Activated CD4-positive, alpha-beta memory T cell treated with anti-CD3 and anti-CD28 coated beads, Interleukin-2, amount 10 ng/mL, durations not matched to agents 7 days and 5 days (primary cell): Measurements from ENCODE around the gene ZNF511. TPM values are rescaled to one million over a fixed set of nuclear protein-coding genes. Genes with fewer than 3 reads are reported as not detected.
A peak's percentile ranks its signal among the peaks of the same experiment; 100 is the strongest.
"Not testable (repeated sequence)": the region's sequence is repeated elsewhere in the genome, so short reads cannot be mapped to it uniquely, and the experiment has no call there.

Experiments used
- CTCF ChIA-PET: fragments of 350-600 bp; sonication (Branson Sonifier 250); formaldehyde crosslinking; loops from one replicate; lab custom pipeline; 2021; ENCODE audit warnings: antibody characterized with exemption, inconsistent platforms; lab: Charles Lee
- POLR2A ChIA-PET: fragments of 350-600 bp; sonication (Branson Sonifier 250); formaldehyde crosslinking; loops from one replicate; lab custom pipeline; 2021; ENCODE audit warnings: antibody characterized with exemption; lab: Charles Lee
- DNase-seq: peaks from one replicate; pipeline ENCODE4 v3.0.0-alpha.2; 2020
- H3K27ac Mint-ChIP-seq: one replicate; pipeline ENCODE4 v1.8.0; 2021; ENCODE audit warnings: mild to moderate bottlenecking, mixed read lengths
- H3K27me3 Mint-ChIP-seq: one replicate; pipeline ENCODE4 v1.8.0; 2021; ENCODE audit warnings: mixed read lengths
- H3K36me3 Mint-ChIP-seq: one replicate; pipeline ENCODE4 v1.8.0; 2021; ENCODE audit warnings: low read depth, mixed read lengths
- H3K4me1 Mint-ChIP-seq: one replicate; pipeline ENCODE4 v1.8.0; 2021; ENCODE audit warnings: mixed read lengths
- H3K4me3 Mint-ChIP-seq: one replicate; pipeline ENCODE4 v1.8.0; 2021; ENCODE audit warnings: mild to moderate bottlenecking, mixed read lengths
- H3K9me3 Mint-ChIP-seq: one replicate; pipeline ENCODE4 v1.8.0; 2021; ENCODE audit warnings: mixed read lengths
- total RNA-seq, 2 experiments: library from RNA; stranded (reverse); gene quantifications; one replicate each; pipeline ENCODE4 v1.2.3, GENCODE V29; 2021

ZNF511 gene
- total RNA-seq, result 10 to 100 TPM; 45.7 to 52.7 TPM

GRCh38 chr10:133308421-133309099 lies at the start of gene ZNF511, which contains the start of gene TUBGCP2:
TSS of gene ZNF511 (plus strand) at chr10:133308914. CDS start at chr10:133308944, 30 bp downstream.
TSS of gene TUBGCP2 (minus strand) at chr10:133308872. CDS start at chr10:133302941, 5,931 bp downstream.
- Mint-ChIP-seq H3K4me3 (peak within 1 kb of the TSS; percentile 95), H3K9me3 (no peaks in the 10 kb centered on the region), H3K4me1 (peaks cover 29% of the 10 kb centered on the region), H3K36me3 (peaks cover 24% of the 10 kb centered on the region), H3K27ac (peak within 1 kb of the TSS; percentile 98), H3K27me3 (no peaks in the 10 kb centered on the region)
- ChIA-PET CTCF (interaction anchor here (0.6 to 2.2 kb wide), 12 partner anchors 15 to 166 kb away, joined by 3 to 19 read pairs (median 6); partner anchors contain the start of gene ADAM8), POLR2A (interaction anchor here (0.9 to 2.2 kb wide), 7 partner anchors 9 to 50 kb away, joined by 3 to 18 read pairs (median 5); no protein-coding TSS in a partner anchor)
- DNase-seq, result peak; percentile 89

DNA sequence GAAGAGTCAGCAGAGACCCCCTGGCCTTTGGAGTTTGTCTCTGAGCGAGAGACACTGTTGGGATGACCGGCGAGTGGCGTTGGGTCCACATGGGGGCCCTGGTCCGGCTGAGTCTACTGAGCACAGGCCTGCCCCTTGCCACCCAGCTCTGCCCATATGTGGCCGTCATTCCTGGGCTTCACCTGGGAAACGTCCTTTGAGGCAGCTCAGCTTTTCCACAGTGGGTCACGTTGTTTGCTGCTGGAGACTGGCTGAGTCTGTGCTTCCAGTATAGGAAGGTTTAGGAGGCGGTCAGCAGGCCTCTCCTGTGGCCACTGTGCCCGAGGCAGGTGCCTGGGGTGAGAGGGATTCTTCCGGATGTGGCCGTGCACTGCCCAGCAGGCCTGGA lies 49.1 kb upstream of the ZNF511 start:
- no peaks in the 10 kb centered on the region for H3K27me3 Mint-ChIP-seq
- ChIA-PET POLR2A (interaction anchor here (0.9 to 11.7 kb wide), 7 partner anchors 16 to 116 kb away, joined by 3 to 113 read pairs (median 8); partner anchors contain the start of gene ADAM8), CTCF (interaction anchor here (1.0 to 3.0 kb wide), 9 partner anchors 12 to 298 kb away, joined by 3 to 16 read pairs (median 8); no protein-coding TSS in a partner anchor)
- H3K27ac Mint-ChIP-seq, result peak overlapping the region; percentile 90
- peak overlapping the region; percentile 74 for H3K4me3 Mint-ChIP-seq
- H3K9me3 Mint-ChIP-seq, result no peaks in the 10 kb centered on the region
- H3K36me3 Mint-ChIP-seq, result peaks cover 22% of the 10 kb centered on the region
- H3K4me1 Mint-ChIP-seq, result peaks cover 70% of the 10 kb centered on the region
- no peak for DNase-seq

- peaks cover 84% of the 10 kb centered on the region for H3K4me1 Mint-ChIP-seq
- CTCF ChIA-PET, result interaction anchor here (0.6 to 3.7 kb wide), 3 partner anchors 15 to 47 kb away, joined by 3 to 14 read pairs (median 3); partner anchors contain the start of gene ADAM8
- H3K9me3 Mint-ChIP-seq, result no peaks in the 10 kb centered on the region
- H3K36me3 Mint-ChIP-seq, result peaks cover 29% of the 10 kb centered on the region
- DNase-seq, result peak; percentile 65
- H3K27ac Mint-ChIP-seq, result peak overlapping the region; percentile 75
- peak overlapping the region; percentile 74 for H3K4me3 Mint-ChIP-seq
- POLR2A ChIA-PET, result interaction anchor here (1.0 to 11.7 kb wide), 5 partner anchors 14 to 47 kb away, joined by 3 to 113 read pairs (median 3); partner anchors contain the start of gene ADAM8
- H3K27me3 Mint-ChIP-seq, result no peaks in the 10 kb centered on the region
Measured at GRCh38 chr10:133260895-133261725, 47.6 kb upstream of the ZNF511 start.

- peak; percentile 88 for DNase-seq
- peaks cover 83% of the 10 kb centered on the region for H3K4me1 Mint-ChIP-seq
- ChIA-PET CTCF (interaction anchor here (0.6 to 3.7 kb wide), 4 partner anchors 14 to 46 kb away, joined by 3 to 14 read pairs (median 8); partner anchors contain the start of gene ADAM8), POLR2A (interaction anchor here (1.0 to 11.7 kb wide), 5 partner anchors 14 to 46 kb away, joined by 3 to 113 read pairs (median 5); partner anchors contain the start of gene ADAM8)
- peak overlapping the region; percentile 74 for H3K4me3 Mint-ChIP-seq
- peaks cover 29% of the 10 kb centered on the region for H3K36me3 Mint-ChIP-seq
- H3K27ac Mint-ChIP-seq, result peak overlapping the region; percentile 31
- H3K27me3 Mint-ChIP-seq, result no peaks in the 10 kb centered on the region
- H3K9me3 Mint-ChIP-seq, result no peaks in the 10 kb centered on the region
Measured at GRCh38 chr10:133261726-133262325, 46.9 kb upstream of the ZNF511 start.

DNA sequence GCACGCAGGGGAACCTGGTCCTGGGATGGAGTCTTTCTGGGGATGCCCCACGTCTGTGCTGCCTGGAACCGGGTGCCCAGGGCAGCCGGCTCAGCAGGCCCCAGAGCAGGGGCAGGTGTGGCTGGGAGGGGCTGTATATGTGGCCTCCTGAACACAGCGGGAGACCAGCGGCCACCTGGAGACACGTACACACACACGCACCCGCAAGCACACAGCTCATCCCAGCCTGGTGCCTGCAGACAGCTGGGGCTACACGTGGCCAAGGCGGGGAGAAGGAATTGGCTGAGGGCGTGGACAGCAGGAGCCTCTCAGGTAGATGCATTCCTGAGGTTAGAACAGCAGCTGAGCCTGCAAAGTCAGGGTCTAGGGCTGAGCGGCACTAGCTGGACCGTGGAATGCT lies 46.0 kb upstream of the ZNF511 start:
- Mint-ChIP-seq H3K27me3 (no peaks in the 10 kb centered on the region), H3K4me3 (no peak overlapping the region), H3K27ac (peak overlapping the region; percentile 44), H3K9me3 (no peaks in the 10 kb centered on the region), H3K4me1 (peaks cover 75% of the 10 kb centered on the region), H3K36me3 (peaks cover 29% of the 10 kb centered on the region)
- ChIA-PET CTCF (interaction anchor here (2.8 to 3.7 kb wide), 2 partner anchors 13 to 45 kb away, joined by 12 to 14 read pairs; partner anchors contain the start of gene ADAM8), POLR2A (interaction anchor here (0.9 to 11.7 kb wide), 5 partner anchors 10 to 127 kb away, joined by 4 to 113 read pairs (median 8); partner anchors contain the start of gene ADAM8)
- no peak for DNase-seq

DNA sequence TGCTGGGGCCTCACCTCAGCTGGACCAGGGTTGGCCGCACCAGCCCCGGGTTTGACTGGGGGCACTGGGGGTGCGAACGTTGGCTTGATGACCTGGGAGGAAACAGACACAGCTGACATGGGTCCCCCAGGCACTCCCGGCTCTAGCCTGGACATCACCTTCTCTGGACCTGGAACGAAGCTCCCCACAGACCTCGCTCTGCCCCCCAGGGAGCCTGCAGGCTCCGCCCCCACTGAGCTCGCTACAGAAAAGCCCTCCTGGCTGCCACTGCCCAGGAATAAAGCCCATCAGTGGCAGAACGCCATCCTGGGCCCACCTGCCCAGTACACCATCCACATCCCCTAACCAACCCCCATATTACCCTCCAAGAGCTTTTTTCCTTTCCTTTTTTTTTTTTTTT lies 45.0 kb upstream of the ZNF511 start:
- H3K27ac Mint-ChIP-seq, result peak overlapping the region; percentile 58

GRCh38 chr10:133264461-133264860 lies 44.3 kb upstream of the ZNF511 start:
- POLR2A ChIA-PET, result interaction anchor here (0.6 to 11.7 kb wide), 7 partner anchors 8 to 823 kb away, joined by 3 to 113 read pairs (median 3); partner anchors contain the start of gene ADAM8
- Mint-ChIP-seq H3K36me3 (peaks cover 29% of the 10 kb centered on the region), H3K4me1 (peaks cover 60% of the 10 kb centered on the region), H3K4me3 (peak overlapping the region; percentile 48), H3K27ac (peak overlapping the region; percentile 80), H3K9me3 (no peaks in the 10 kb centered on the region), H3K27me3 (no peaks in the 10 kb centered on the region)
- CTCF ChIA-PET, result interaction anchor here (1.2 to 3.7 kb wide), 3 partner anchors 11 to 43 kb away, joined by 7 to 14 read pairs (median 12); partner anchors contain the start of gene ADAM8
- peak; percentile 73 for DNase-seq

More for the DNA sequence above, 45.0 kb upstream of the ZNF511 start:
- no peak for DNase-seq
- no peak overlapping the region for H3K4me3 Mint-ChIP-seq
- peaks cover 29% of the 10 kb centered on the region for H3K36me3 Mint-ChIP-seq
- POLR2A ChIA-PET, result interaction anchor here (0.6 to 11.7 kb wide), 6 partner anchors 9 to 126 kb away, joined by 3 to 113 read pairs (median 6); partner anchors contain the start of gene ADAM8
- H3K9me3 Mint-ChIP-seq, result no peaks in the 10 kb centered on the region
- no peaks in the 10 kb centered on the region for H3K27me3 Mint-ChIP-seq
- CTCF ChIA-PET, result interaction anchor here (0.9 to 3.7 kb wide), 4 partner anchors 12 to 44 kb away, joined by 4 to 14 read pairs (median 10); partner anchors contain the start of gene ADAM8
- H3K4me1 Mint-ChIP-seq, result peaks cover 66% of the 10 kb centered on the region

GRCh38 chr10:133265052-133265451 lies 43.7 kb upstream of the ZNF511 start:
- H3K27me3 Mint-ChIP-seq, result not testable (repeated sequence)
- H3K27ac Mint-ChIP-seq, result peak overlapping the region; percentile 80

DNA sequence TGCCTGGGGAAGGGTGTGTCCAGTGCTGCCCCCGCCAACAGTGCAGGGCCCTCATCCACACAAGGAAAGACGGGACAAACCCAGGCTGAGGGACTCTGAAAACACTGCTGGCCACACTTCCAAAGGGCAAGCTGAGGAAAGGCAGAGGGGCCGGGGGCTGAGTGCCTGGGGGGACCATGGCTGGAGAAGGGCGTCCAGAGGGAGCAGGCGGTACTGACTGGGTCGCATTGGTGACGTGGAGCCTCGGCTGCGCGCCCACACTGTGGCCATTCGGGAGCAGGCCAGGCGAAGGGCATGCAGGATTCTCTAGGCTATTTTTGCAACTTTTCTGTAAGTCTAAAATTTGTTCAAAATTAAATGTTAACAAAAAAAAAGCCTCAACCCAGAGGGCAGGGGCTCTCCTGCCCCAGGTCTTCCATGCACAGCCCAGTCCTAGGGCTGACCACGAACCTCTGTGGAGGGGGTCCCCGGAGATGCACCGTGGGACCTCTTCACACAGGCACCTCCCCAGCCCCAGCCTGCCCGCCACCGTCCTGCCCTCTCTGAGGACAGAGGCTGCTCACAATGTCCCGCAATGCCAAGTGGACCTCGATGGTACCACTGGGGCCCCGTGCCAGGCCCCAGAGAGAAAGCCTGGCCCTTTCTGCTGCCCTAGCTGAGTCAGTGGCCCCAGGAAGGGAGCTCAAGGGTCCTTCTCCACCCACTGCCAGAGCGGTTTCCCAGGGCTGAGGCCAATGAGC lies 42.5 kb upstream of the ZNF511 start:
- DNase-seq, result no peak
- POLR2A ChIA-PET, result interaction anchor here (0.7 to 11.7 kb wide), 3 partner anchors 9 to 12 kb away, joined by 3 to 113 read pairs (median 5); partner anchors contain the start of gene ADAM8
- Mint-ChIP-seq H3K4me3 (no peak overlapping the region), H3K36me3 (peaks cover 29% of the 10 kb centered on the region), H3K9me3 (no peaks in the 10 kb centered on the region), H3K27ac (no peak overlapping the region), H3K4me1 (peaks cover 42% of the 10 kb centered on the region), H3K27me3 (no peaks in the 10 kb centered on the region)
- CTCF ChIA-PET, result no interaction called here

More at GRCh38 chr10:133265052-133265451, 43.7 kb upstream of the ZNF511 start:
- peaks cover 54% of the 10 kb centered on the region for H3K4me1 Mint-ChIP-seq
- not testable (repeated sequence) for H3K9me3 Mint-ChIP-seq, DNase-seq
- ChIA-PET CTCF (interaction anchor here (1.2 kb wide), 1 partner anchor 14 kb away, joined by 7 read pairs; no protein-coding TSS in a partner anchor), POLR2A (interaction anchor here (0.7 to 11.7 kb wide), 5 partner anchors 10 to 823 kb away, joined by 3 to 113 read pairs (median 5); partner anchors contain the start of gene ADAM8)
- H3K4me3 Mint-ChIP-seq, result peak overlapping the region; percentile 27
- peaks cover 29% of the 10 kb centered on the region for H3K36me3 Mint-ChIP-seq

GRCh38 chr10:133267293-133267692 lies 41.4 kb upstream of the ZNF511 start:
- Mint-ChIP-seq H3K4me3 (no peak overlapping the region), H3K4me1 (peaks cover 39% of the 10 kb centered on the region), H3K9me3 (no peaks in the 10 kb centered on the region), H3K36me3 (peaks cover 32% of the 10 kb centered on the region), H3K27me3 (no peaks in the 10 kb centered on the region), H3K27ac (no peak overlapping the region)
- CTCF ChIA-PET, result no interaction called here
- no peak for DNase-seq
- POLR2A ChIA-PET, result interaction anchor here (0.7 to 11.7 kb wide), 2 partner anchors 8 to 11 kb away, joined by 3 to 113 read pairs; partner anchors contain the start of gene ADAM8

- Mint-ChIP-seq H3K4me1 (peaks cover 33% of the 10 kb centered on the region), H3K9me3 (no peaks in the 10 kb centered on the region), H3K27ac (no peak overlapping the region), H3K36me3 (peaks cover 29% of the 10 kb centered on the region), H3K4me3 (no peak overlapping the region), H3K27me3 (no peaks in the 10 kb centered on the region)
- no peak for DNase-seq
- POLR2A ChIA-PET, result interaction anchor here (11.7 kb wide), 1 partner anchor 8 kb away, joined by 113 read pairs; the partner anchor contains the start of gene ADAM8
- CTCF ChIA-PET, result no interaction called here
Measured at GRCh38 chr10:133267829-133268228, 40.9 kb upstream of the ZNF511 start.
